ENCODE data around the gene AOPEP.

DNA sequence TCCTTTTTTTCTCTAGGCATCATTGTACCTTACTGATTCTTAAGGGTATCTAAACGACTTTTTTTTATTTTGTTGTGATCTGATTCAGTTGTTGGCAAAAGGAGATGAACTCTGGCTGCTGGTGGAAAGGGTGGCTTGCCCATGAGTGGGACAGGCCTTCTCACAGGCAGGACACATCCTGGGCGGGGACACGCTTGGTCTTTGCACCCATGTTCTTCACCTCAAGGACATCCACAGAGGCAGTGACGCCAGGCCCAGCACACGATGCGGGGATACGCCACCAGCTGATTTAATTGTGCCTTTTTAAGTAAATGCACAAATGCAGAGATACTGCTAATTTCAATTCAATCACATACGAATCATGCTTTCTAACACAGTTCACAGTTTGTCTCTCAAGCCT lies 383.0 kb downstream of the AOPEP start:
- TF ChIP-seq, protein P1, sequence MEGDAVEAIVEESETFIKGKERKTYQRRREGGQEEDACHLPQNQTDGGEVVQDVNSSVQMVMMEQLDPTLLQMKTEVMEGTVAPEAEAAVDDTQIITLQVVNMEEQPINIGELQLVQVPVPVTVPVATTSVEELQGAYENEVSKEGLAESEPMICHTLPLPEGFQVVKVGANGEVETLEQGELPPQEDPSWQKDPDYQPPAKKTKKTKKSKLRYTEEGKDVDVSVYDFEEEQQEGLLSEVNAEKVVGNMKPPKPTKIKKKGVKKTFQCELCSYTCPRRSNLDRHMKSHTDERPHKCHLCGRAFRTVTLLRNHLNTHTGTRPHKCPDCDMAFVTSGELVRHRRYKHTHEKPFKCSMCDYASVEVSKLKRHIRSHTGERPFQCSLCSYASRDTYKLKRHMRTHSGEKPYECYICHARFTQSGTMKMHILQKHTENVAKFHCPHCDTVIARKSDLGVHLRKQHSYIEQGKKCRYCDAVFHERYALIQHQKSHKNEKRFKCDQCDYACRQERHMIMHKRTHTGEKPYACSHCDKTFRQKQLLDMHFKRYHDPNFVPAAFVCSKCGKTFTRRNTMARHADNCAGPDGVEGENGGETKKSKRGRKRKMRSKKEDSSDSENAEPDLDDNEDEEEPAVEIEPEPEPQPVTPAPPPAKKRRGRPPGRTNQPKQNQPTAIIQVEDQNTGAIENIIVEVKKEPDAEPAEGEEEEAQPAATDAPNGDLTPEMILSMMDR (IDR thresholded peaks at IDR 0.05) = no peak
- TF ChIP-seq POLR2A (IDR thresholded peaks at IDR 0.05) = no peak

All from gastroesophageal sphincter (tissue), 3 donors.